ENCODE results near the gene FBN1.

DNA sequence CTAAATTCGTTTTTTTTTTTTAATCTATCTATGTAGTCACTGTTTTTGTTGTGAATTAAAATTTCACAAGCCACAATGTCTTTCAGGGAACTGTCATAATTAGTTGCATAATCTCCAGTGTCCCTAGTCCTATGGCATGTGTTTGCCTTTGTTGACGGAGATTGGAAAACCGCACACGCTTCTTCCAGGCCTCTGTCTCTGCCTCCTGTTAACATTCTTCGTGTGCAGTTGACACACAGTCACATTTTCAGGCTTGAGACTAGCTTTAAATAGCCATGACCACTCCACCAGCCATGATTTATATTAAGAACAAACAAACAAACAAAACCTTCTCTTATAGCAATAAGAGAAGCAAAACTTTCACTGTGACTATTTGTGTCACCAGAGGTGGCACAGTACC is 174.4 kb downstream of the FBN1 start:
- TF ChIP-seq, protein P1, sequence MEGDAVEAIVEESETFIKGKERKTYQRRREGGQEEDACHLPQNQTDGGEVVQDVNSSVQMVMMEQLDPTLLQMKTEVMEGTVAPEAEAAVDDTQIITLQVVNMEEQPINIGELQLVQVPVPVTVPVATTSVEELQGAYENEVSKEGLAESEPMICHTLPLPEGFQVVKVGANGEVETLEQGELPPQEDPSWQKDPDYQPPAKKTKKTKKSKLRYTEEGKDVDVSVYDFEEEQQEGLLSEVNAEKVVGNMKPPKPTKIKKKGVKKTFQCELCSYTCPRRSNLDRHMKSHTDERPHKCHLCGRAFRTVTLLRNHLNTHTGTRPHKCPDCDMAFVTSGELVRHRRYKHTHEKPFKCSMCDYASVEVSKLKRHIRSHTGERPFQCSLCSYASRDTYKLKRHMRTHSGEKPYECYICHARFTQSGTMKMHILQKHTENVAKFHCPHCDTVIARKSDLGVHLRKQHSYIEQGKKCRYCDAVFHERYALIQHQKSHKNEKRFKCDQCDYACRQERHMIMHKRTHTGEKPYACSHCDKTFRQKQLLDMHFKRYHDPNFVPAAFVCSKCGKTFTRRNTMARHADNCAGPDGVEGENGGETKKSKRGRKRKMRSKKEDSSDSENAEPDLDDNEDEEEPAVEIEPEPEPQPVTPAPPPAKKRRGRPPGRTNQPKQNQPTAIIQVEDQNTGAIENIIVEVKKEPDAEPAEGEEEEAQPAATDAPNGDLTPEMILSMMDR (IDR thresholded peaks at IDR 0.05), result no peak
- no peak for TF ChIP-seq POLR2A (IDR thresholded peaks at IDR 0.05)
